KOPT-K1 (cell line): Measurements from ENCODE around the gene CLDN22.

ENCODE experiments used
- H3K27ac ChIP-seq: fragments of 200-600 bp; sonication (generic); 2 replicates; pipeline ENCODE4 v1.5.1; 2016; ENCODE audit warnings: antibody characterized with exemption, mild to moderate bottlenecking, low read depth, low read length; ENCODE audit not compliant: poor library complexity, severe bottlenecking
- H3K36me3 ChIP-seq: fragments of 200-600 bp; sonication (generic); 2 replicates; pipeline ENCODE4 v1.5.1; 2017; ENCODE audit warnings: antibody characterized with exemption, mild to moderate bottlenecking, low read length, moderate library complexity; ENCODE audit not compliant: insufficient read depth
- H3K9me3 ChIP-seq: fragments of 200-600 bp; sonication (generic); 2 replicates; pipeline ENCODE4 v1.5.1; 2017; ENCODE audit warnings: antibody characterized with exemption, low read length, mild to moderate bottlenecking; ENCODE audit not compliant: insufficient read depth, poor library complexity, severe bottlenecking

Gene CLDN22

GRCh38 chr4:183286590-183287308, 33.3 kb downstream of the CLDN22 start:
- Histone ChIP-seq H3K36me3 (no peaks in the 10 kb centered on the region), H3K9me3 (no peaks in the 10 kb centered on the region), H3K27ac (no peak overlapping the region)

- Histone ChIP-seq H3K27ac (no peak overlapping the region), H3K9me3 (no peaks in the 10 kb centered on the region), H3K36me3 (no peaks in the 10 kb centered on the region)
These were observed 34.2 kb downstream of the CLDN22 start for GRCh38 chr4:183285886-183286285.

- Histone ChIP-seq H3K27ac (no peak overlapping the region), H3K36me3 (no peaks in the 10 kb centered on the region), H3K9me3 (no peaks in the 10 kb centered on the region)
These were observed 35.1 kb downstream of the CLDN22 start for GRCh38 chr4:183284965-183285364.

- Histone ChIP-seq H3K9me3 (no peaks in the 10 kb centered on the region), H3K36me3 (no peaks in the 10 kb centered on the region), H3K27ac (no peak overlapping the region)
These were observed 35.8 kb downstream of the CLDN22 start for GRCh38 chr4:183284258-183284785.

- no peak overlapping the region for H3K27ac ChIP-seq
- H3K36me3 ChIP-seq, result no peaks in the 10 kb centered on the region
- H3K9me3 ChIP-seq, result peaks cover 12% of the 10 kb centered on the region
These were observed 44.0 kb downstream of the CLDN22 start for GRCh38 chr4:183276106-183276505.

GRCh38 chr4:183272384-183272783, 47.7 kb downstream of the CLDN22 start:
- Histone ChIP-seq H3K36me3 (no peaks in the 10 kb centered on the region), H3K9me3 (peaks cover 12% of the 10 kb centered on the region), H3K27ac (no peak overlapping the region)

- no peaks in the 10 kb centered on the region for H3K36me3 ChIP-seq
- no peaks in the 10 kb centered on the region for H3K9me3 ChIP-seq
- H3K27ac ChIP-seq, result no peak overlapping the region
These were observed 51.5 kb downstream of the CLDN22 start for GRCh38 chr4:183268556-183268955.
